Right lobe of liver (tissue), 6 donors: ENCODE results near the gene PM20D2. TPM values are rescaled to one million over a fixed set of nuclear protein-coding genes. Genes with fewer than 3 reads are reported as not detected.
A peak's percentile ranks its signal among the peaks of the same experiment; 100 is the strongest.

Experiments
- ATAC-seq, 4 donors: fragments of 200-7000 bp; cut with Tn5 transposase; one replicate each; pipeline ENCODE4 v1.9.1; 2020; ENCODE audit warnings: mild to moderate bottlenecking in 4 of 4, moderate library complexity in 4 of 4
- DNase-seq, 3 donors: peaks; one replicate each; pipeline ENCODE4 v3.0.0-alpha.2; 2020
- H3K27ac ChIP-seq, 3 donors: fragments of 200-600 bp; one replicate each; pipeline ENCODE4 v1.8.0; 2022
- H3K27me3 ChIP-seq, 2 donors: fragments of 200-600 bp; one replicate each; pipeline ENCODE4 v1.8.0; 2022
- H3K36me3 ChIP-seq, 4 donors: fragments of 200-600 bp; sonication (generic) in 1 of 4; one replicate each; pipeline versions ENCODE4 v1.5.1 to v1.8.0; 2017 to 2022; ENCODE audit warnings: control low read depth in 1 of 4
- H3K4me1 ChIP-seq, 4 donors: fragments of 200-600 bp; sonication (generic) in 1 of 4; one replicate each; pipeline versions ENCODE4 v1.5.1 to v1.8.0; 2017 to 2022; ENCODE audit warnings: control low read depth in 1 of 4
- H3K4me3 ChIP-seq, 3 donors: fragments of 200-600 bp; one replicate each; pipeline ENCODE4 v1.8.0; 2022
- H3K9me3 ChIP-seq, 4 donors: fragments of 200-600 bp; sonication (generic) in 1 of 4; one replicate each; pipeline versions ENCODE4 v1.5.1 to v1.8.0; 2017 to 2022; ENCODE audit warnings: control low read depth in 1 of 4
- POLR2A ChIP-seq: fragments of 450-650 bp; IDR thresholded peaks from one replicate; pipeline ENCODE4 v1.6.1; 2017; ENCODE audit warnings: antibody characterized with exemption, mild to moderate bottlenecking
- WGBS: methylation state at CpG from one replicate; pipeline ENCODE4 v1.1.6; 2018; ENCODE audit warnings: low coverage, low lambda C conversion rate; ENCODE audit not compliant: insufficient coverage; ENCODE audit errors: missing lambda C conversion rate; 5-methylcytosine and 5-hydroxymethylcytosine counted together
- intact Hi-C, 2 donors: fragments of 100-400 bp; cut with DNase I; formaldehyde crosslinking; loops; one replicate each; pipeline versions ENCODE4 v1.11.2 to v1.14.1; 2022
- long read RNA-seq: library from polyadenylated mRNA; unstranded; transcript quantifications from one replicate; pipeline ENCODE4 v2.0.0, GENCODE V29; 2019
- total RNA-seq, 6 experiments: library from RNA; depleted of rRNA in 2 of 6; stranded (reverse); fragments of >200 nt in 2 of 6; fragmentation: NEBNext Ultra II Directional in 3 of 6; extraction: Animal tissue kit (Norgen Biotek cat#: 25700) in 3 of 6; gene quantifications; one replicate each; pipeline versions ENCODE4 v1.1.0 to v1.2.4, GENCODE V29; 2016 to 2023
- TF ChIP-seq, protein P1 (sequence below), 4 donors: fragments of 200-600 bp in 3 of 4; fragments of 450-650 bp in 1 of 4; IDR thresholded peaks; one replicate each; pipeline versions ENCODE4 v1.5.1 to v1.8.0; 2016 to 2022; ENCODE audit warnings: antibody characterized with exemption in 4 of 4, mild to moderate bottlenecking in 2 of 4
- donor health status: DM: no; HTN: yes; CAD: no.
- donor health status: DM: no; HTN: no; CAD: no.
- donor health status: DM: no; HTN: no; CAD: no.
- donor health status: DM: no; HTN: yes; CAD: no.
- donor health status: DM: no; HTN: yes; CAD: no.

PM20D2 gene
- total RNA-seq: 1 to 10 TPM; 2.4 to 6.1 (median 4.5) TPM
- long read RNA-seq: 0 reads

DNA sequence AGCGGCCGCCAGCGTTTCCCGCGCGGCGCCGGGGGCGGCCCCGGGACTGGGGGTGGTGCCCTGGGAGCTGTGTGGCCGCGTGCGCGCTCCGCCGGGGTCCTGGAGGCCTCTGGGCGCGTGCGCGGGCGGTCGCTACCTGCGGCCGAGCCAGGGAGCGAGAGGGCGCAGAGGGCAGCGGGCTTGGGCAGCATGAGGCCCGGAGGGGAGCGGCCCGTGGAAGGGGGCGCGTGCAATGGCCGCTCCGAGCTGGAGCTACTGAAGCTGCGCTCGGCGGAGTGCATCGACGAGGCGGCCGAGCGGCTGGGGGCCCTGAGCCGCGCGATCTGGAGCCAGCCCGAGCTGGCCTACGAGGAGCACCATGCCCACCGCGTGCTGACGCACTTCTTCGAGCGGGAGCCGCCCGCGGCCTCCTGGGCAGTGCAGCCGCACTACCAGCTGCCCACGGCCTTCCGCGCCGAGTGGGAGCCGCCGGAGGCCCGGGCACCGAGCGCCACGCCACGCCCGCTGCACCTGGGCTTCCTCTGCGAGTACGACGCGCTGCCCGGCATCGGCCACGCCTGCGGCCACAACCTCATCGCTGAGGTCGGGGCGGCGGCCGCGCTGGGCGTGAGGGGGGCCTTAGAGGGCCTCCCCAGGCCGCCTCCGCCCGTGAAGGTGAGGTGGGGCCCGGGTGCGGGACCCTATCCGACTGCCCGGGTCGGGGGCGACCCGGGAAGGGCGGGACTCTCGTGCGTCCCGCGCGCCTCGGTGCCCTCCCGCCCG, at the start of gene PM20D2:
Gene PM20D2 (plus strand): TSS at position 100 of the 762 bp plus-strand sequence. CDS start 90 bp downstream, at position 190.
- H3K9me3 ChIP-seq: no peaks in the 10 kb centered on the region
- H3K27me3 ChIP-seq: no peaks in the 10 kb centered on the region
- peak; percentile 79 to 86 (median 83) for DNase-seq
- ATAC-seq: peak; percentile 94 to 98 (median 95)
- H3K27ac ChIP-seq: peak within 1 kb of the TSS; percentile 72 to 78 (median 76)
- intact Hi-C loops: no loop called here
- under 1% methylated on average over 27 of the region's 102 CpGs for WGBS
- TF ChIP-seq POLR2A: peak; percentile 64
- TF ChIP-seq, protein P1, sequence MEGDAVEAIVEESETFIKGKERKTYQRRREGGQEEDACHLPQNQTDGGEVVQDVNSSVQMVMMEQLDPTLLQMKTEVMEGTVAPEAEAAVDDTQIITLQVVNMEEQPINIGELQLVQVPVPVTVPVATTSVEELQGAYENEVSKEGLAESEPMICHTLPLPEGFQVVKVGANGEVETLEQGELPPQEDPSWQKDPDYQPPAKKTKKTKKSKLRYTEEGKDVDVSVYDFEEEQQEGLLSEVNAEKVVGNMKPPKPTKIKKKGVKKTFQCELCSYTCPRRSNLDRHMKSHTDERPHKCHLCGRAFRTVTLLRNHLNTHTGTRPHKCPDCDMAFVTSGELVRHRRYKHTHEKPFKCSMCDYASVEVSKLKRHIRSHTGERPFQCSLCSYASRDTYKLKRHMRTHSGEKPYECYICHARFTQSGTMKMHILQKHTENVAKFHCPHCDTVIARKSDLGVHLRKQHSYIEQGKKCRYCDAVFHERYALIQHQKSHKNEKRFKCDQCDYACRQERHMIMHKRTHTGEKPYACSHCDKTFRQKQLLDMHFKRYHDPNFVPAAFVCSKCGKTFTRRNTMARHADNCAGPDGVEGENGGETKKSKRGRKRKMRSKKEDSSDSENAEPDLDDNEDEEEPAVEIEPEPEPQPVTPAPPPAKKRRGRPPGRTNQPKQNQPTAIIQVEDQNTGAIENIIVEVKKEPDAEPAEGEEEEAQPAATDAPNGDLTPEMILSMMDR (IDR thresholded peaks at IDR 0.05): no peak
- peak within 1 kb of the TSS; percentile 76 to 90 (median 79) for H3K4me3 ChIP-seq
- peaks cover 0 to 7% (median 1%) of the 10 kb centered on the region in 4 donors for H3K4me1 ChIP-seq
- no peaks in the 10 kb centered on the region for H3K36me3 ChIP-seq

DNA sequence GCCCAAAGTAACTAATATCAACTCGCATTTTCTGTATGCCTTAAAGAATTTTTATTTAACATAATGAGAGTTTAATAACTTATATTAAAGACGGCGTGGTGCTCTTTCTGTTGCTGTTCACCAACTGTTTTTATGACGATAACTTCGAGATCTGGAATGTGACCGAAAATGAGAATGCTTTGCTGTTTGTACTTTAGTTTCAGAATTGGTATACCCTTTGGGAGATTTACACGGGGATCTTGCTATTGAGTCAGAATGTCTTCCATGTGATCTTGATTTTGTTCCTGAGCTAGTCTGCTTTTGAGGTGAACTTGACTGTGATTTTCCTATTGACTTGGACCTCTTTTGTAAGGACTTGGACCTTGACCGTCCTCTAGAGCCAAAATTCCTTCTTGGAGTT, 47.4 kb upstream of the PM20D2 start:
- DNase-seq (no peak), ATAC-seq (peak in 1 of 4 donors; percentile 23)
- 64% methylated on average over 8 of the region's 8 CpGs for WGBS
- Histone ChIP-seq H3K9me3 (no peaks in the 10 kb centered on the region), H3K36me3 (no peaks in the 10 kb centered on the region), H3K27ac (no peak overlapping the region), H3K4me1 (peaks cover 0 to 6% (median 2%) of the 10 kb centered on the region in 4 donors), H3K4me3 (no peak overlapping the region), H3K27me3 (no peaks in the 10 kb centered on the region)
- intact Hi-C loops: no loop called here
- TF ChIP-seq, protein P1 (IDR thresholded peaks at IDR 0.05): no peak
- no peak for TF ChIP-seq POLR2A

DNA sequence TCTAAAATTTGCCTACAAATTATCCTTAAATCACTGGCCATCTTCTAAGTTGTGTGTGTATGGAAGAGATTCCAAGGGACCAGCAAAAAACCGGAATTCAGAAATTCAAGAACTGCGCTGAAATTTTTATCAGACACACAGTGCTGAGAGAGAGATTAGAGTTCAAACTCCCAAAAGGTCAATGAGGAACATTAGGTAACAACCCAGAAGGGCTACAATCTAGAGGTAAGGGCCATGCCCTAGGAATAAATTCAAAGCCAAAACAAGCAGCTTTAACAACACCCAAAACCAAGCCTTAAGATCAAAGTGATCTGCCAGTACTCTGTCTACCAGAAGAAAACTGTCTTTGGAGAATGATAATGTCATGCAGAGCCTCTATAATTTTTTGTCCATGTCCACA, 45.7 kb upstream of the PM20D2 start:
- WGBS: 22% methylated on average over 2 of the region's 2 CpGs
- H3K27ac ChIP-seq: peak overlapping the region in 2 of 3 donors; percentile 44 to 52
- intact Hi-C loops: no loop called here
- ATAC-seq: peak; percentile 92 to 98 (median 94)
- no peak overlapping the region for H3K4me3 ChIP-seq
- no peak for DNase-seq
- peaks cover 0 to 6% (median 2%) of the 10 kb centered on the region in 4 donors for H3K4me1 ChIP-seq
- no peaks in the 10 kb centered on the region for H3K9me3 ChIP-seq
- H3K36me3 ChIP-seq: no peaks in the 10 kb centered on the region
- TF ChIP-seq, protein P1 (IDR thresholded peaks at IDR 0.05): no peak
- no peak for TF ChIP-seq POLR2A
- no peaks in the 10 kb centered on the region for H3K27me3 ChIP-seq

- intact Hi-C loops: loop anchor here in 1 of 2 donors (10.0 kb wide), 1 partner anchor 135 kb away; no protein-coding TSS in a partner anchor
Measured at GRCh38 chr6:89110284-89110683, 35.6 kb upstream of the PM20D2 start.

More at GRCh38 chr6:89110284-89110683, 35.6 kb upstream of the PM20D2 start:
- no peak for TF ChIP-seq POLR2A
- TF ChIP-seq, protein P1 (IDR thresholded peaks at IDR 0.05): no peak
- H3K4me3 ChIP-seq: no peak overlapping the region
- H3K27ac ChIP-seq: no peak overlapping the region
- ATAC-seq: no peak
- H3K36me3 ChIP-seq: no peaks in the 10 kb centered on the region
- WGBS: 82% methylated on average over 2 of the region's 3 CpGs
- H3K9me3 ChIP-seq: no peaks in the 10 kb centered on the region
- DNase-seq: no peak
- no peaks in the 10 kb centered on the region for H3K27me3 ChIP-seq
- H3K4me1 ChIP-seq: no peaks in the 10 kb centered on the region
